Heart left ventricle (tissue), 16 donors: Measurements from ENCODE around the gene ABCA5. TPM values are rescaled to one million over a fixed set of nuclear protein-coding genes. Genes with fewer than 3 reads are reported as not detected.

Source experiments
- ATAC-seq, 4 donors: fragments of 200-7000 bp; cut with Tn5 transposase; one replicate each; pipeline ENCODE4 v1.9.1; 2020 to 2022; ENCODE audit warnings: moderate library complexity in 4 of 4, mild to moderate bottlenecking in 3 of 4, moderate number of reproducible peaks in 1 of 4
- DNase-seq, 5 donors: peaks; one replicate each; pipeline ENCODE4 v3.0.0-alpha.2; 2020
- H3K27ac ChIP-seq, 12 donors: fragments of 200-600 bp; sonication (generic) in 4 of 12; one replicate each; pipeline versions ENCODE4 v1.5.0 to v1.8.0; 2016 to 2022; ENCODE audit warnings: mild to moderate bottlenecking in 2 of 12
- H3K27me3 ChIP-seq, 9 donors: fragments of 200-600 bp; sonication (generic) in 2 of 9; one replicate each; pipeline versions ENCODE4 v1.5.1 to v1.8.0; 2016 to 2022; ENCODE audit warnings: mild to moderate bottlenecking in 3 of 9
- H3K36me3 ChIP-seq, 9 donors: fragments of 200-600 bp; sonication (generic) in 2 of 9; one replicate each; pipeline versions ENCODE4 v1.5.0 to v1.8.0; 2018 to 2022; ENCODE audit warnings: mild to moderate bottlenecking in 2 of 9
- H3K4me1 ChIP-seq, 12 donors: fragments of 200-600 bp; sonication (generic) in 4 of 12; one replicate each; pipeline versions ENCODE4 v1.5.0 to v1.8.0; 2016 to 2022; ENCODE audit warnings: mild to moderate bottlenecking in 3 of 12
- H3K4me3 ChIP-seq, 12 donors: fragments of 200-600 bp; sonication (generic) in 4 of 12; one replicate each; pipeline versions ENCODE4 v1.5.0 to v1.8.0; 2017 to 2022; ENCODE audit warnings: mild to moderate bottlenecking in 9 of 12, moderate library complexity in 4 of 12
- H3K9me3 ChIP-seq, 12 donors: fragments of 200-600 bp; sonication (generic) in 4 of 12; one replicate each; pipeline versions ENCODE4 v1.5.0 to v1.8.0; 2016 to 2022; ENCODE audit warnings: mild to moderate bottlenecking in 1 of 12
- CTCF ChIP-seq, 12 donors: fragments of 200-600 bp; sonication (generic) in 4 of 12; IDR thresholded peaks; one replicate each; pipeline versions ENCODE4 v1.5.0 to v1.8.0; 2018 to 2022; ENCODE audit warnings: antibody characterized with exemption in 12 of 12, mild to moderate bottlenecking in 5 of 12
- POLR2A ChIP-seq, 2 donors: fragments of 450-650 bp; IDR thresholded peaks; one replicate each; pipeline ENCODE4 v1.6.1; 2017; ENCODE audit warnings: antibody characterized with exemption in 2 of 2, mild to moderate bottlenecking in 2 of 2, moderate library complexity in 2 of 2
- WGBS, 4 donors: extraction: QIAGEN DNeasy Blood & Tissue Kit in 2 of 4; methylation state at CpG; one replicate each; pipeline versions ENCODE4 v1.1.5 to v1.1.7; 2013 to 2018; 5-methylcytosine and 5-hydroxymethylcytosine counted together
- intact Hi-C, 10 donors: fragments of 100-400 bp; cut with DNase I; formaldehyde crosslinking; loops; one replicate each; pipeline versions ENCODE4 v1.11.1 to v1.14.2; 2022
- polyA plus RNA-seq, 2 donors: library from polyadenylated mRNA; stranded (reverse); fragments of 200-250 nt; gene quantifications; one replicate each; pipeline ENCODE4 v1.2.3, GENCODE V29; 2013
- total RNA-seq, 9 donors: library from RNA; depleted of rRNA in 2 of 9; stranded (reverse); fragments of >200 nt in 2 of 9; fragmentation: NEBNext Ultra II Directional in 3 of 9; extraction: Animal tissue kit (Norgen Biotek cat#: 25700) in 3 of 9; gene quantifications; one replicate each; pipeline versions ENCODE4 v1.1.0 to v1.2.4, GENCODE V29; 2016 to 2023
- donor health status: ischemic (EF 13 %, LVEDD 7.1; RV severe dilation, severe dysfunction).
- donor health status: healthy with polysubstance abuse.
- donor health status: DM: no; HTN: yes; CAD: no.
- donor health status: DM: no; HTN: no; CAD: no.
- donor health status: ischemic (EF 25% LVEDD 6.9; RV normal size, moderate dysfunction).
- donor health status: ischemic (EF 25% LVEDD 5.7; RV mildly dilated, moderate dysfunction).
- donor health status: healthy.
- donor health status: DM: yes; HTN: yes; CAD: no.
- donor health status: ischemic (EF 35%, LVEDD 5.7; RV mildly dilated, moderate dysfunction).
- donor health status: nonischemic (EF 11% LVEDD 7.7; RV severe dilation, severe dysfunction).
- donor health status: DM: yes; HTN: yes; CAD: no.
- donor health status: PGD.
- donor health status: ischemic (EF 29% LVEDD 5.4; RV normal size, mild dysfunction).
- donor health status: nonischemic (EF 23%, LVEDD 6.1; RV moderate dilation, normal function).

Gene ABCA5
- total and polyA plus RNA-seq, 11 donors, result 7.0 to 24.9 (median 17.9) TPM

GRCh38 chr17:69254187-69254586 lies 72.7 kb downstream of the ABCA5 start:
- H3K27ac ChIP-seq, result no peak overlapping the region
- no peak for TF ChIP-seq CTCF (IDR thresholded peaks at IDR 0.05)
- TF ChIP-seq POLR2A (IDR thresholded peaks at IDR 0.05), result no peak
- WGBS, 4 donors, result 68 to 76% (median 72%) methylated on average over 1 of the region's 1 CpG
- no peaks in the 10 kb centered on the region for H3K9me3 ChIP-seq
- DNase-seq (no peak), ATAC-seq (no peak)
- no peak overlapping the region for H3K4me3 ChIP-seq
- H3K27me3 ChIP-seq, result no peaks in the 10 kb centered on the region
- no peaks in the 10 kb centered on the region for H3K4me1 ChIP-seq
- intact Hi-C loops, result no loop called here
- H3K36me3 ChIP-seq, result peaks cover 0 to 66% (median 11%) of the 10 kb centered on the region in 9 donors

GRCh38 chr17:69250641-69251040 lies 76.3 kb downstream of the ABCA5 start:
- no peak for ATAC-seq
- H3K4me3 ChIP-seq, result no peak overlapping the region
- H3K27me3 ChIP-seq, result no peaks in the 10 kb centered on the region
- WGBS, 4 donors, result 68 to 83% (median 78%) methylated on average over 4 of the region's 4 CpGs
- no peaks in the 10 kb centered on the region for H3K4me1 ChIP-seq
- no peak for TF ChIP-seq POLR2A (IDR thresholded peaks at IDR 0.05)
- no peak for DNase-seq
- H3K27ac ChIP-seq, result no peak overlapping the region
- H3K9me3 ChIP-seq, result no peaks in the 10 kb centered on the region
- intact Hi-C loops, result no loop called here
- H3K36me3 ChIP-seq, result peaks cover 0 to 74% (median 16%) of the 10 kb centered on the region in 9 donors

- DNase-seq (no peak), ATAC-seq (peak in 2 of 4 donors; percentile 56 to 59)
- Histone ChIP-seq H3K27me3 (no peaks in the 10 kb centered on the region), H3K4me1 (no peaks in the 10 kb centered on the region), H3K9me3 (no peaks in the 10 kb centered on the region), H3K4me3 (no peak overlapping the region), H3K36me3 (peaks cover 0 to 42% (median 5%) of the 10 kb centered on the region in 9 donors), H3K27ac (no peak overlapping the region)
- intact Hi-C loops, result loop anchor here in 3 of 10 donors (5.0 to 10.0 kb wide), 3 partner anchors 332 to 475 kb away; no protein-coding TSS in a partner anchor
- TF ChIP-seq POLR2A (IDR thresholded peaks at IDR 0.05), result no peak
- TF ChIP-seq CTCF (IDR thresholded peaks at IDR 0.05), result peak; percentile 43 to 77 (median 62)
- 60 to 69% (median 63%) methylated on average over 4 of the region's 4 CpGs for WGBS, 4 donors
Observed at GRCh38 chr17:69246726-69247375, 80.1 kb downstream of the ABCA5 start.

- H3K4me1 ChIP-seq, result no peaks in the 10 kb centered on the region
- ATAC-seq (no peak), DNase-seq (no peak)
- WGBS, 4 donors, result 43 to 62% (median 54%) methylated on average over 1 of the region's 1 CpG
- TF ChIP-seq POLR2A (IDR thresholded peaks at IDR 0.05), result no peak
- TF ChIP-seq CTCF (IDR thresholded peaks at IDR 0.05), result no peak
- no peak overlapping the region for H3K27ac ChIP-seq
- H3K4me3 ChIP-seq, result no peak overlapping the region
- no peaks in the 10 kb centered on the region for H3K9me3 ChIP-seq
- no peaks in the 10 kb centered on the region for H3K27me3 ChIP-seq
- H3K36me3 ChIP-seq, result peaks cover 0 to 38% (median 5%) of the 10 kb centered on the region in 9 donors
- intact Hi-C loops, result loop anchor here in 3 of 10 donors (5.0 to 10.0 kb wide), 3 partner anchors 331 to 474 kb away; no protein-coding TSS in a partner anchor
Observed at GRCh38 chr17:69246202-69246601, 80.7 kb downstream of the ABCA5 start.
